ENCODE measurements around the gene CYP2S1. TPM values are rescaled to one million over a fixed set of nuclear protein-coding genes. Genes with fewer than 3 reads are reported as not detected.

Gene CYP2S1
- total RNA-seq, 1 donor from 2014 or later = 0.70 TPM

GRCh38 chr19:41206456-41206855 lies 13.4 kb downstream of the CYP2S1 start:
- Mint-ChIP-seq H3K27me3 (no peaks in the 10 kb centered on the region), H3K36me3 (ENCODE audit: low read depth) (no peaks in the 10 kb centered on the region), H3K27ac (peak overlapping the region; percentile 35), H3K9me3 (no peaks in the 10 kb centered on the region), H3K4me1 (peaks cover 14% of the 10 kb centered on the region), H3K4me3 (no peak overlapping the region)
- DNase-seq = no peak
- intact Hi-C loops (cut with micrococcal nuclease) = no loop called here

GRCh38 chr19:41206926-41207750 lies 14.1 kb downstream of the CYP2S1 start:
- no peaks in the 10 kb centered on the region for H3K27me3 Mint-ChIP-seq
- H3K36me3 Mint-ChIP-seq (ENCODE audit: low read depth) = no peaks in the 10 kb centered on the region
- peak overlapping the region; percentile 35 for H3K27ac Mint-ChIP-seq
- intact Hi-C loops (cut with micrococcal nuclease) = no loop called here
- peaks cover 14% of the 10 kb centered on the region for H3K4me1 Mint-ChIP-seq
- H3K4me3 Mint-ChIP-seq = no peak overlapping the region
- no peaks in the 10 kb centered on the region for H3K9me3 Mint-ChIP-seq
- no peak for DNase-seq

GRCh38 chr19:41214161-41214560 lies 21.1 kb downstream of the CYP2S1 start:
- Mint-ChIP-seq H3K27ac (no peak overlapping the region), H3K36me3 (ENCODE audit: low read depth) (no peaks in the 10 kb centered on the region), H3K4me3 (no peak overlapping the region), H3K4me1 (no peaks in the 10 kb centered on the region), H3K9me3 (no peaks in the 10 kb centered on the region), H3K27me3 (peaks cover 25% of the 10 kb centered on the region)
- DNase-seq = no peak
- intact Hi-C loops (cut with micrococcal nuclease) = no loop called here

GRCh38 chr19:41217741-41218140 lies 24.7 kb downstream of the CYP2S1 start:
- peaks cover 51% of the 10 kb centered on the region for H3K27me3 Mint-ChIP-seq
- H3K27ac Mint-ChIP-seq = no peak overlapping the region

GRCh38 chr19:41218249-41218614 lies 25.2 kb downstream of the CYP2S1 start:
- no peak overlapping the region for H3K27ac Mint-ChIP-seq
- no peaks in the 10 kb centered on the region for H3K36me3 Mint-ChIP-seq (ENCODE audit: low read depth)
- peaks cover 5% of the 10 kb centered on the region for H3K4me1 Mint-ChIP-seq
- DNase-seq = no peak
- H3K9me3 Mint-ChIP-seq = no peaks in the 10 kb centered on the region
- intact Hi-C loops (cut with micrococcal nuclease) = no loop called here
- H3K4me3 Mint-ChIP-seq = no peak overlapping the region
- H3K27me3 Mint-ChIP-seq = peaks cover 52% of the 10 kb centered on the region

More at GRCh38 chr19:41217741-41218140, 24.7 kb downstream of the CYP2S1 start:
- H3K4me1 Mint-ChIP-seq = peaks cover 5% of the 10 kb centered on the region
- no peak overlapping the region for H3K4me3 Mint-ChIP-seq
- intact Hi-C loops (cut with micrococcal nuclease) = no loop called here
- no peaks in the 10 kb centered on the region for H3K9me3 Mint-ChIP-seq
- DNase-seq = no peak
- H3K36me3 Mint-ChIP-seq (ENCODE audit: low read depth) = no peaks in the 10 kb centered on the region

GRCh38 chr19:41218615-41219507 lies 25.8 kb downstream of the CYP2S1 start, which contains the start of gene AXL:
Gene AXL, plus strand, starts transcription at chr19:41219223. Its CDS starts 170 bp downstream, at chr19:41219393.
- intact Hi-C loops (cut with micrococcal nuclease) = no loop called here
- Mint-ChIP-seq H3K27me3 (peaks cover 52% of the 10 kb centered on the region), H3K4me3 (no peak within 1 kb of the TSS), H3K4me1 (peaks cover 8% of the 10 kb centered on the region), H3K27ac (peak within 1 kb of the TSS; percentile 45), H3K9me3 (no peaks in the 10 kb centered on the region), H3K36me3 (ENCODE audit: low read depth) (no peaks in the 10 kb centered on the region)
- DNase-seq = no peak

GRCh38 chr19:41219924-41220567 lies 27.0 kb downstream of the CYP2S1 start:
- intact Hi-C loops (cut with micrococcal nuclease) = no loop called here
- Mint-ChIP-seq H3K27ac (no peak overlapping the region), H3K36me3 (ENCODE audit: low read depth) (no peaks in the 10 kb centered on the region), H3K4me3 (no peak overlapping the region), H3K9me3 (no peaks in the 10 kb centered on the region), H3K4me1 (peaks cover 11% of the 10 kb centered on the region), H3K27me3 (peaks cover 48% of the 10 kb centered on the region)
- DNase-seq = no peak

- no peaks in the 10 kb centered on the region for H3K36me3 Mint-ChIP-seq (ENCODE audit: low read depth)
- H3K4me1 Mint-ChIP-seq = peaks cover 17% of the 10 kb centered on the region
- H3K4me3 Mint-ChIP-seq = no peak overlapping the region
- intact Hi-C loops (cut with micrococcal nuclease) = no loop called here
- DNase-seq = no peak
- peaks cover 50% of the 10 kb centered on the region for H3K27me3 Mint-ChIP-seq
- H3K9me3 Mint-ChIP-seq = no peaks in the 10 kb centered on the region
- H3K27ac Mint-ChIP-seq = no peak overlapping the region
Measured at GRCh38 chr19:41220811-41221210, 27.8 kb downstream of the CYP2S1 start.

GRCh38 chr19:41221514-41222205 lies 28.6 kb downstream of the CYP2S1 start:
- Mint-ChIP-seq H3K36me3 (ENCODE audit: low read depth) (no peaks in the 10 kb centered on the region), H3K27me3 (peaks cover 48% of the 10 kb centered on the region), H3K27ac (peak overlapping the region; percentile 7)

GRCh38 chr19:41222240-41222639 lies 29.2 kb downstream of the CYP2S1 start:
- peaks cover 26% of the 10 kb centered on the region for H3K4me1 Mint-ChIP-seq
- intact Hi-C loops (cut with micrococcal nuclease) = no loop called here
- peak overlapping the region; percentile 7 for H3K27ac Mint-ChIP-seq

More at GRCh38 chr19:41221514-41222205, 28.6 kb downstream of the CYP2S1 start:
- no peak for DNase-seq
- intact Hi-C loops (cut with micrococcal nuclease) = no loop called here
- Mint-ChIP-seq H3K4me3 (no peak overlapping the region), H3K9me3 (no peaks in the 10 kb centered on the region), H3K4me1 (peaks cover 21% of the 10 kb centered on the region)

GRCh38 chr19:41223431-41224234 lies 30.6 kb downstream of the CYP2S1 start:
- no peak for DNase-seq
- Mint-ChIP-seq H3K36me3 (ENCODE audit: low read depth) (no peaks in the 10 kb centered on the region), H3K4me1 (peaks cover 28% of the 10 kb centered on the region), H3K4me3 (no peak overlapping the region), H3K9me3 (no peaks in the 10 kb centered on the region), H3K27me3 (peaks cover 33% of the 10 kb centered on the region), H3K27ac (peak overlapping the region; percentile 64)
- intact Hi-C loops (cut with micrococcal nuclease) = no loop called here

More at GRCh38 chr19:41222240-41222639, 29.2 kb downstream of the CYP2S1 start:
- H3K36me3 Mint-ChIP-seq (ENCODE audit: low read depth) = no peaks in the 10 kb centered on the region
- no peak overlapping the region for H3K4me3 Mint-ChIP-seq
- no peaks in the 10 kb centered on the region for H3K9me3 Mint-ChIP-seq
- H3K27me3 Mint-ChIP-seq = peaks cover 42% of the 10 kb centered on the region
- no peak for DNase-seq

GRCh38 chr19:41224632-41225031 lies 31.6 kb downstream of the CYP2S1 start:
- peaks cover 28% of the 10 kb centered on the region for H3K4me1 Mint-ChIP-seq
- H3K9me3 Mint-ChIP-seq = no peaks in the 10 kb centered on the region
- intact Hi-C loops (cut with micrococcal nuclease) = loop anchor here (1.0 kb wide), 1 partner anchor 38 kb away; no protein-coding TSS in a partner anchor
- peak overlapping the region; percentile 88 for H3K27ac Mint-ChIP-seq
- DNase-seq = no peak
- no peaks in the 10 kb centered on the region for H3K36me3 Mint-ChIP-seq (ENCODE audit: low read depth)
- no peak overlapping the region for H3K4me3 Mint-ChIP-seq
- H3K27me3 Mint-ChIP-seq = peaks cover 27% of the 10 kb centered on the region
